Endodermal cell (in vitro differentiated cells): ENCODE measurements around the gene ATG2A. TPM values are rescaled to one million over a fixed set of nuclear protein-coding genes. Genes with fewer than 3 reads are reported as not detected.

Experiments
- DNase-seq: peaks from one replicate; pipeline ENCODE4 v3.0.0-alpha.2; 2017
- H3K27ac ChIP-seq: 2 replicates; pipeline ENCODE4 v1.5.1; 2013; ENCODE audit warnings: mild to moderate bottlenecking, low read depth, low read length, moderate library complexity
- H3K27me3 ChIP-seq: 2 replicates; pipeline ENCODE4 v1.6.1; 2013; ENCODE audit warnings: mild to moderate bottlenecking, low read length, moderate library complexity; ENCODE audit not compliant: insufficient read depth, control insufficient read depth, poor library complexity, severe bottlenecking
- H3K36me3 ChIP-seq: 2 replicates; pipeline ENCODE4 v1.7.0; 2013; ENCODE audit warnings: mild to moderate bottlenecking, low read length, moderate library complexity; ENCODE audit not compliant: control insufficient read depth, insufficient read depth
- H3K4me1 ChIP-seq: one replicate; pipeline ENCODE4 v1.7.0; 2013; ENCODE audit warnings: low read length; ENCODE audit not compliant: control insufficient read depth, insufficient read depth
- H3K4me3 ChIP-seq: 2 replicates; pipeline ENCODE4 v1.5.1; 2013; ENCODE audit warnings: mild to moderate bottlenecking, low read length, moderate library complexity
- H3K9ac ChIP-seq: 2 replicates; pipeline ENCODE4 v1.6.1; 2013; ENCODE audit warnings: mild to moderate bottlenecking, low read length, moderate library complexity; ENCODE audit not compliant: poor library complexity, severe bottlenecking; ENCODE audit errors: extremely low read depth
- H3K9me3 ChIP-seq: 2 replicates; pipeline ENCODE4 v1.6.1; 2013; ENCODE audit warnings: mild to moderate bottlenecking, low read length, moderate library complexity; ENCODE audit not compliant: control insufficient read depth
- H3K27ac Mint-ChIP-seq: 2 replicates; pipeline ENCODE4 v1.8.0; 2020; ENCODE audit warnings: mixed read lengths
- H3K27me3 Mint-ChIP-seq: 2 replicates; pipeline ENCODE4 v1.8.0; 2021; ENCODE audit warnings: mild to moderate bottlenecking, mixed read lengths; ENCODE audit not compliant: insufficient read depth
- H3K36me3 Mint-ChIP-seq: 2 replicates; pipeline ENCODE4 v1.8.0; 2020; ENCODE audit warnings: low read depth, mixed read lengths
- H3K4me1 Mint-ChIP-seq: 2 replicates; pipeline ENCODE4 v1.8.0; 2020; ENCODE audit warnings: mixed read lengths
- H3K4me3 Mint-ChIP-seq: 2 replicates; pipeline ENCODE4 v1.8.0; 2020; ENCODE audit warnings: mild to moderate bottlenecking, moderate library complexity, mixed read lengths
- H3K9me3 Mint-ChIP-seq: 2 replicates; pipeline ENCODE4 v1.8.0; 2020; ENCODE audit warnings: mild to moderate bottlenecking, mixed read lengths
- CTCF ChIP-seq: fragments of 200-600 bp; sonication (generic); conservative IDR thresholded peaks from 2 replicates; pipeline ENCODE4 v1.5.0; 2021; ENCODE audit warnings: antibody characterized with exemption, mild to moderate bottlenecking
- WGBS, 2 experiments: methylation state at CpG; one replicate each; pipeline versions ENCODE4 v1.1.5 to v1.1.7; 2013; ENCODE audit warnings: missing lambda C conversion rate in 2 of 2, mixed read lengths in 1 of 2; ENCODE audit not compliant: insufficient coverage in 1 of 2, insufficient read length in 1 of 2; 5-methylcytosine and 5-hydroxymethylcytosine counted together
- total RNA-seq, 2 donors: library from RNA; stranded (reverse); fragmentation: NEBNext Ultra II Directional in 1 of 2; extraction: Animal tissue kit (Norgen Biotek cat#: 25700) in 1 of 2; gene quantifications; 2 replicates in 1 of 2; 3 replicates in 1 of 2; pipeline ENCODE4 v1.2.1, GENCODE V29; 2021

ATG2A gene
- total RNA-seq, 2 donors from 2014 or later, result 17.0 to 23.0 TPM

GRCh38 chr11:64923151-64923661 lies 6.2 kb upstream of the ATG2A start:
- TF ChIP-seq CTCF, result no peak
- H3K9me3 Mint-ChIP-seq, result no peaks in the 10 kb centered on the region
- 93 to 96% methylated on average over 5 to 11 of the region's 11 CpGs for WGBS, 2 experiments
- no peaks in the 10 kb centered on the region for H3K4me1 ChIP-seq
- H3K27me3 ChIP-seq, result peaks cover 69% of the 10 kb centered on the region
- no peaks in the 10 kb centered on the region for H3K9me3 ChIP-seq
- no peaks in the 10 kb centered on the region for H3K36me3 ChIP-seq
- no peak overlapping the region for H3K27ac Mint-ChIP-seq
- no peak overlapping the region for H3K27ac ChIP-seq
- peaks cover 61% of the 10 kb centered on the region for H3K27me3 Mint-ChIP-seq
- no peak overlapping the region for H3K4me3 Mint-ChIP-seq
- no peak for DNase-seq
- H3K4me1 Mint-ChIP-seq, result peaks cover 5% of the 10 kb centered on the region
- H3K4me3 ChIP-seq, result no peak overlapping the region
- no peaks in the 10 kb centered on the region for H3K36me3 Mint-ChIP-seq
- H3K9ac ChIP-seq, result no peak overlapping the region

- H3K4me1 Mint-ChIP-seq, result peaks cover 15% of the 10 kb centered on the region
- Histone ChIP-seq H3K36me3 (no peaks in the 10 kb centered on the region), H3K27ac (no peak overlapping the region), H3K9ac (no peak overlapping the region), H3K9me3 (no peaks in the 10 kb centered on the region), H3K4me3 (no peak overlapping the region), H3K4me1 (peaks cover 3% of the 10 kb centered on the region), H3K27me3 (peaks cover 70% of the 10 kb centered on the region)
- 52 to 100% methylated on average over 2 to 3 of the region's 3 CpGs for WGBS, 2 experiments
- no peak overlapping the region for H3K4me3 Mint-ChIP-seq
- no peak overlapping the region for H3K27ac Mint-ChIP-seq
- no peaks in the 10 kb centered on the region for H3K36me3 Mint-ChIP-seq
- DNase-seq, result no peak
- no peaks in the 10 kb centered on the region for H3K9me3 Mint-ChIP-seq
- peaks cover 60% of the 10 kb centered on the region for H3K27me3 Mint-ChIP-seq
- TF ChIP-seq CTCF, result no peak
Observed at GRCh38 chr11:64921384-64921783, 4.4 kb upstream of the ATG2A start.

- Histone ChIP-seq H3K27ac (no peak overlapping the region), H3K4me1 (peaks cover 9% of the 10 kb centered on the region), H3K4me3 (no peak overlapping the region), H3K9me3 (no peaks in the 10 kb centered on the region), H3K27me3 (peaks cover 58% of the 10 kb centered on the region), H3K9ac (no peak overlapping the region), H3K36me3 (no peaks in the 10 kb centered on the region)
- Mint-ChIP-seq H3K4me1 (peaks cover 22% of the 10 kb centered on the region), H3K4me3 (no peak overlapping the region), H3K9me3 (no peaks in the 10 kb centered on the region), H3K36me3 (no peaks in the 10 kb centered on the region), H3K27me3 (peaks cover 47% of the 10 kb centered on the region), H3K27ac (no peak overlapping the region)
- no peak for DNase-seq
- 86 to 92% methylated on average over 2 of the region's 2 CpGs for WGBS, 2 experiments
- no peak for TF ChIP-seq CTCF
Observed at GRCh38 chr11:64920124-64920523, 3.1 kb upstream of the ATG2A start.
